ENCODE results near the gene ALDH1L2.

DNA sequence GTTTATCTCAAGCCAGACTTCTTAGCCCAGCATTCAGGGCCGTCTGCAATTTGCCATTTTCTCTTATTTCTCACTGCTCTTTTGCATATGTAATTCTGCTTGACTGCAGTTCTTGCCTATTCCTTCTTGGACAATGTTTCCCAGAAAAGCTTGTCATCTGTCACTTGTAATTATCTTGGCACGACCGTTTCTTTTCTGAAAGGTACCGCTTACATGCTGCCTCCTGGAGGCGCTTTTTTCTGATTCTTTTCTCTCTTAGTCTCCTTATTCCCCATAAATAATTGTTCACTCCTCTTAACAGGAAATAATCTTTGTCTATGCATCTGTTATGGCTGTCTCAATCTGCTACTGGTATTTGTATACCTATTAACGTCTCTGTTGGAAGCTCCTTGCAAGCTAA lies 1.2 kb upstream of the ALDH1L2 start:
- TF ChIP-seq, protein P1, sequence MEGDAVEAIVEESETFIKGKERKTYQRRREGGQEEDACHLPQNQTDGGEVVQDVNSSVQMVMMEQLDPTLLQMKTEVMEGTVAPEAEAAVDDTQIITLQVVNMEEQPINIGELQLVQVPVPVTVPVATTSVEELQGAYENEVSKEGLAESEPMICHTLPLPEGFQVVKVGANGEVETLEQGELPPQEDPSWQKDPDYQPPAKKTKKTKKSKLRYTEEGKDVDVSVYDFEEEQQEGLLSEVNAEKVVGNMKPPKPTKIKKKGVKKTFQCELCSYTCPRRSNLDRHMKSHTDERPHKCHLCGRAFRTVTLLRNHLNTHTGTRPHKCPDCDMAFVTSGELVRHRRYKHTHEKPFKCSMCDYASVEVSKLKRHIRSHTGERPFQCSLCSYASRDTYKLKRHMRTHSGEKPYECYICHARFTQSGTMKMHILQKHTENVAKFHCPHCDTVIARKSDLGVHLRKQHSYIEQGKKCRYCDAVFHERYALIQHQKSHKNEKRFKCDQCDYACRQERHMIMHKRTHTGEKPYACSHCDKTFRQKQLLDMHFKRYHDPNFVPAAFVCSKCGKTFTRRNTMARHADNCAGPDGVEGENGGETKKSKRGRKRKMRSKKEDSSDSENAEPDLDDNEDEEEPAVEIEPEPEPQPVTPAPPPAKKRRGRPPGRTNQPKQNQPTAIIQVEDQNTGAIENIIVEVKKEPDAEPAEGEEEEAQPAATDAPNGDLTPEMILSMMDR (IDR thresholded peaks at IDR 0.05): no peak
- TF ChIP-seq POLR2A (IDR thresholded peaks at IDR 0.05): no peak
